C1 segment of cervical spinal cord (tissue), 14 donors: ENCODE data around the gene BMP8A.
"Not testable (repeated sequence)": the region's sequence is repeated elsewhere in the genome, so short reads cannot be mapped to it uniquely, and the experiment has no call there.

Experiments used
- DNase-seq, 14 donors: peaks; one replicate each; lab custom pipeline; 2025; lab: John Stamatoyannopoulos, UW

Gene BMP8A

DNA sequence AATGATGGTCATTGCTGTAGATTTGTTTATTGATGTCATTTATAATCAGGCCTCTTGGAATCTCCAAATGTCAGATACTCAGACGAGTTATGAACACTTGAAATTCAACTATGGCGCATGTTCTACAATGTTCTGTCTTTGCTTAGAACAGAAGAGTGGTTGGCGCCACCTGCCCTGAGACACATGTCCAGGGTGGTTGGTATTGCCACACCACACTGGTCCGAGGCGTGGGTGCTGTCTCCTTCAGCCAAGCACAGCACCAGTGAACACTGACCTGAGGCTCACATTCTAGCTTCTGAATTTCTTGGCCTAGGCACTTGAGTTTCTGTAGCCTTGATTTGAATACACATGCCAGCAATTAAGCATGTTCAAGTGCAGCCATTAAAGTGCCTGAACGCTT, 10.1 kb upstream of the BMP8A start:
- no peak for DNase-seq

DNA sequence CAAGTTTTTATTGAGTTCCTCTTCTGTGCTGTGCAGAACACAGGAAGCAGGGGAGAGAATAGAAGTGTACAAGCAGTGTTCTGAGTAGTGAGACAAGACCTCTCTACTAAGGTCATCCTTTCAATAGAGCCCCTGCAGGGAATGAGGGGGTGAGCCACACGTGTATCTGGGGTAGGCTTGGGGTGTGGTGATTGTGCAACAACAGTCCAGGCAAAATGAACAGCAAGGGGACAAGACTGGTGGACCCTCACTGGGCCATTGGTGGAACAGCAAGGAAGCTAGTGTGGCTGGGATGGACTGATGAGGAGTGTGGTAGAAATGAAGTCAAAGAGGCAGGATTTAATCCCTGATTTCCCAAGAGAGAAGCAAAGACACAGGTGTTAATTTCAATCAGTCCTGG, 8.2 kb upstream of the BMP8A start:
- DNase-seq, result no peak

DNA sequence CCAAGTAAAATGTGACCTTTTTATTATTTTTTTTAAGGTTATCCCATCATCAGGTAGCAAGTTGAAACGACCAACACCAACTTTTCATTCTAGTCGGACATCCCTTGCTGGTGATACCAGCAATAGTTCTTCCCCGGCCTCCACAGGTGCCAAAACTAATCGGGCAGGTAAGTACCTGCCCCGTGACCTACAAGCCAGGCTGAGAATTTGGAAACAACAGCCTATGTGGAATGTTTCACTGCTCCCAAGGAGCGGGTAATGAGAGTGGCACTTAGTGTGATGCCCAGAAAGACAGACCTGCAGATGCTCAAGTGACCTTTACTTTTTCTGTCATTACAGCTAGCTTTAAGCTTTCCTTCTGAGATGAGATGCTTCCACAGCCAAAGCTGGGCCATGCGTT, 6.9 kb upstream of the BMP8A start:
- DNase-seq, result no peak

DNA sequence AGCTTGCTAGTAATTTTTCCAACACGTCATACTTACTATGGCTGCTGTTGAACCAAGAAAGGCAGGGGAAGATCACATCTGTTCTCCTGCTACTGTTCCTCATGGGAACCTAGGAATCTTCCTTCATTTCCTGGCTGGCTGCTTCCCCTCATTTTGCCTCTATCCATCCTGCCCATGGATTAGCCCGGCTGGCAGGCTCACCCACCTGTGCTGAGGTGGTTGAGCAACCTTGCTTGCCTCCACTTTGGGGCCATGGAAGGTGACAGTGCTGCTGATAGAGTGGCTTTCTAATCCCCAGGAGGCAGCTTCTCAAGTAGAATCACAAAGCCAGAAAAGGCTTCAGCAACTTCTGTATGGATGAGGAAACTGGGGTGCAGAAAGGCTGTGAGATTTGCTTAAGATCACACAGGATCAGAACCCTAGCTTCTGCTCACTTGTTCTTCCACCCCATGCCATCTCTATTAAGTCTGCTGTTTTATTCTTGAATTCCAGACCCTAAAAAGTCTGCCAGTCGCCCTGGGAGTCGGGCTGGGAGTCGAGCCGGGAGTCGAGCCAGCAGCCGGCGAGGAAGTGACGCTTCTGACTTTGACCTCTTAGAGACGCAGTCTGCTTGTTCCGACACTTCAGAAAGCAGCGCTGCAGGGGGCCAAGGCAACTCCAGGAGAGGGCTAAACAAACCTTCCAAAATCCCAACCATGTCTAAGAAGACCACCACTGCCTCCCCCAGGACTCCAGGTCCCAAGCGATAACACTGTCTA, 6.2 kb upstream of the BMP8A start:
- DNase-seq, result peak in 7 of 14 donors; percentile 13 to 66 (median 29)

- DNase-seq, result no peak
Measured at GRCh38 chr1:39488012-39488545, 3.4 kb upstream of the BMP8A start.

DNA sequence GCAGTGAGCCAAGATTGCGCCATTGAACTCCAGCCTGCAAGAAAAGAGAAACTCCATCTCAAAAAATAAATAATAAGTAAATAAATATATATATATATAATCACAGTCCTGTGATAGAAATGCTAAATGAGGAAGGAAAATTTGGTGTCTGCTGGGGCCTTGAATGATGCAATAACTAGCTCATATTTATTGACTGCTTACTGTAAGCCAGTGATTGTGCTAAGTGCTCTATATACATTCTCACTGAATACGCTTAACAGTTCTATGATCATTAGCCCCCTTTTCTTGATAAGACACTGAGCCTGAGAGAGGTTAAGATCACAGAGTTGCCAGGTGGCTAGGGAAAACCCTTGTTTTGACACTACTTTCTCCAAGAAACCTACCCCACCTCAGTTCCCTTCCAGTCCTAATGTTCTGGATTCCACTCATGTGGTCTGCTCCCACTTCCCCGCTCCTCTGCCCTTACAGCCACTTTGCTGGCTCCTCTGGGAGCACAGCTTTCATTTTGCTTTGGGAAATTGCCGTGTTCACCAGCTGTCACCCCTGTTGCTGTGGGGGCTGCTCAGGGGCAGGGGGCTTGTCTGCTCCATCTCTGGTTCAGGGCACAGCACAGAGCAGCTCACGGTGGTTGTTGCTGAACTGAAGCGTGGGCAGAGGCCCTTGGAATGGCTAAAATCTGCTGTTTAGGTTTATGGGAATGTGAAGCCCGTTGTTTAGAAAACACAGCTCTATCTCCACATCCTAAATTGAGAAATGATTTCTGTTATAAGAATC, 2.5 kb upstream of the BMP8A start:
- no peak for DNase-seq

DNA sequence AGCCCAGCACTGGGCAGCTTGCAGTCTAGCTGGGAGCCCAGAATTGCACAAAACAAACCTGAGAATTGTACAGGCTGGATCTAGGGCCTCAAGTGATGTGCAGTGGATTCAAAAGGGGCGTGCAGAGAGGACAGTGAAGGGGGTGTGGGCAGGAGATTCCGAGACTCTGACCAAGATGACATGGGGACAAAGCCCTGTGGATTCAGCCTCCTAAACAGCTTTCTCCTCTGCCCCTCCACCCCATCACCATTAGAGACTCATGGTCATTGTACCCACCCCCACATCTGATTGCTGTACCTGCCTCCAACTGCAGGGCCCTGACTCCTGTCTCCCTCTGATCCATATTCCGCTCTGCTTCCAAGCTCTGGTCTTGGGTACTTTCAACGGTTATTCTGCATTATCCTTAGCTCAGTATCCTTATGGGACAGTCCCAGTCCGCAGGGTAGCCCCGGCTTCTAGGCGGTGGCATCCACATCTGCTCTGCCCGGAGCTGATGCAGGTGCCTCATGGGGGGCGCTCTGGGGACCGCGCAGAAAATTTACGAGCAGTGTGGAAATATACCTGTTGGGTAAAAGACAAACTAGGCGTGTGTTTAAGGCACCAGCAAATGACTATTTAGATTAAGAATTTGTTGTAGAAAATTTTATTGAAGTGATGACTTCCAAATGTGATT, 1.7 kb upstream of the BMP8A start:
- DNase-seq, result no peak

GRCh38 chr1:39490596-39491145, 765 bp upstream of the BMP8A start:
- DNase-seq, result no peak

- not testable (repeated sequence) for DNase-seq
Measured at GRCh38 chr1:39492118-39493042, 944 bp downstream of the BMP8A start.

- DNase-seq, result peak in 2 of 14 donors; percentile 15 to 46
Measured at GRCh38 chr1:39493043-39493810, 1.8 kb downstream of the BMP8A start.

DNA sequence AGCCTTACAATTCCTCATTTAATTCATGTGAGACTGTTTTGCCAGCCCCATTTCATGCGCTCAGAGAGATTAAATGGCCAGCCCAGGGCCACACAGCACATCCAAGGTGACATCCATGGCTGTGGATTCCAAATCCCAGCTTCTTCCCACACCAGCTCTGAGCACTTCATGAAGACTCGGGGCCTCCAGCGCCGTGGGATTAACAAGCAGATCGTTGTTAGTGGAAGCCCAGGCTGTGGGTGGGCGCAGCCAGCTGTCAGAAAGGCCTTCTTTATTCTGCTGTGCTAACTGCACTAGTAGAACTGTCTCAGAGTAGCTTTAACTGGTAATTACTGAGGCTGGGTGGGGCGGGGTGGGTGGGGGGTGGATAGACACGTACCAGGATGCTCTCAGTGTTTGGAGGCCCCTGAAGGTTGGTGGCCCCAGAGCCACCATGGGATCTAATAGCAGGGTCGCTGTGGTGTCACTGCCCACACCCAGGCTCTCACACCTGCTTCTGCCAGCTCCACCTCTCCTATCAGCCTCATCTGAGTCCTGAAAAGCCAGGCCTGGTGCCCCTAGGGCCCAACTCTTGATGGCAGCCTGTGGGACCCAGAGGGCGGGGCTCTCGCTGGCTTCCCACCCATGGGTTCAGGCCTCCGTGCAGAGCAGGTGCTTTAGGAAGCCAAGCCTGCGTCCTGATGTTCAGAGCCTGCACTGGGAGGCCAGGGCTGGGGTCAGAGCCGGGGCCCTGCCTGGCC, 3.4 kb downstream of the BMP8A start:
- no peak for DNase-seq

DNA sequence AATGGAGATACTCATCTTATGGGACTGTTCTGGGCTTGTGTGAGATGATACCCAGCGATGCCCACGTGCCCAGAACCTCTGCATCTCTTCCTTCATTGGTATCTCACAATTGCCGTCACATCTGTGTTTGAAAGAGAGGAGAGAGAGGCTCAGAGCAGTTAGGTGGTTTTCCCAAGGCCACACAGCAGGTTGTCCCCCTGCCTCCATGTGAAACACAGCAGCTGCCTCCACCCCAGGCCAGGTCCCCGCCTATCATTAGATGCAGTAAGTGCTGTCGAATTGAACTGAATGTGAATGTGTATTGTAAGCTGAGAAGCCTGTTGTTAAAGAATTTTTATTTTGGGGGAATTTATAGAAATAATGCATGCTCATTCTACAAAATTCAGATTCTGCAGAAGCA, 5.1 kb downstream of the BMP8A start:
- not testable (repeated sequence) for DNase-seq

DNA sequence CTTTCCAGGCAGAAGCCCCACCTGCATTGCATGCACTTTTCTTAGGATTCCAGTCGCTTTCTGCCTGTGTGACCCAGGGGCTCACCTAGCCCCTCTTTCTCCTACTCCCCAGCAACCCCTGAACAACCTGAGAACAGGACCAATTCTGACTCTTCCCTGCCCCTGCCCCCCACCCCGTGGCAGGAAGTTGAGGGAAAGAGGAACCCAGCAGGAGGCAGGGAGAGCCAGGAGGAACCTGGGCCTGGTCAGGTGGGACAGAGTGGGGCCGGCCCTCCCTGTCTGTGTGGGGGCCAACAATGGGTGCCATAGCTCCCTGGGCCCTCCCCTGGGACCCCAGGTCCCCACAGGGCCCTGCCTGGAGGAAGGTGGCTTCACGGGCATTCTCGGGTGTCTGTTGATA, 6.1 kb downstream of the BMP8A start:
- DNase-seq, result no peak

- DNase-seq, result not testable (repeated sequence)
Measured at GRCh38 chr1:39498096-39498710, 6.8 kb downstream of the BMP8A start.

DNA sequence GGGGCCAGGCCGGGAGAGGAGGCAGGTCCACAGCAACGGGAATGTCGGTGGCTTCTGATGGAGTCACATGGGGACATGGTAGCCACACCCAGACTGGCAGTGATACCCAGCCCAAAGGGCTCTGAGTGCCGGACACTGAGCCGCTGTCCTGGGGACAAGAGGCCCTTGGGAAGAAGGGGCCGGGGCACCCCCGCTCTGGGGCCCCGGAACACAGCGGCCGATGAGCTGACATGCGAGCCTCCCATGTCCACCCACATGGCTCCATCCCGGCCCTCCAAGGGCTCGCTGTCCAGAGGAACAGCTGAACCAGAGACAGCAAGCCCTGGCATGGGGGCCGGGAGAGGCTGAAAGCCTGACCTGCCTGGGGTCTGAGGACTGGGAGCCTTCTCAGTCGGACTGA, 7.4 kb downstream of the BMP8A start:
- DNase-seq, result not testable (repeated sequence)

DNA sequence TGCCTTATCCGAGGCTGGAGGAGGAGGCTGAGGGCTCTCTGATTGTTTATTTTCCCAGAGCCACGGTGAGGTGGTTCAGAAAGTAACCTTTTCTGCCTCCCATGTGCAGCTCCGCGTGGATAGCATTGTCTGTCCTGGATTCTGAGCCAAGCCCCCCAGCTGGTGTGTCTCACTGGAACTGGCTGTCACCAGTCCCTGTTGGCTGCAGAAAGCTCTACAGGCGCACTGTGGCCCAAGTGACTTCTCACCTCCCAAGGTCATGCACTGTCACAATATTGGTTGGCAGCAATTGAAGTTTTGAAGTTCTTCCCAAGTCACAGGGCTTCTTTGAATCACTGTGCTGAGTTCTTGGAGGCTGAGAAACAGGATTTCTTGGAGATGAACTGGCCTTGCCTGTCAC, 8.2 kb downstream of the BMP8A start:
- peak in 1 of 14 donors; percentile 50 for DNase-seq

- DNase-seq, result no peak
Measured at GRCh38 chr1:39500862-39501389, 9.5 kb downstream of the BMP8A start.

DNA sequence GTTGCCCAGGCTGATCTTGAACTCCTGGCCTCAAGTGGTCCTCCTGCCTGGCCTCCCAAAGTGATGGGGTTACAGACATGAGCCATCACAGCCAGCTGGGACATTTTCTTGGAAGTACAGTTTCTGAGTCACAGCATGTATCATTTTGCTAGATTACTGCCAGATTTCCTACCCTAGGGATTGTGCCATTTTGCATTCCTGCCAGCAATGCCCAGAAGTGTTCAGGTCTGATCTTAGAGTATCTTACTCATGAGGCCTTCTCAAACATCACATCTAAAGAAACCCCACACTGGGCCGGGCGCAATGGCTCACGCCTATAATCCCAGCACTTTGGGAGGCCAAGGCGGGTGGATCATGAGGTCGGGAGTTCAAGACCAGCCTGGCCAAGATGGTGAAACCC, 10.2 kb downstream of the BMP8A start:
- no peak for DNase-seq

- DNase-seq, result not testable (repeated sequence)
Measured at GRCh38 chr1:39504436-39504835, 13.0 kb downstream of the BMP8A start.
